ENCODE results near the gene VDR.
"Not testable (repeated sequence)": the region's sequence is repeated elsewhere in the genome, so short reads cannot be mapped to it uniquely, and the experiment has no call there.

The VDR gene

DNA sequence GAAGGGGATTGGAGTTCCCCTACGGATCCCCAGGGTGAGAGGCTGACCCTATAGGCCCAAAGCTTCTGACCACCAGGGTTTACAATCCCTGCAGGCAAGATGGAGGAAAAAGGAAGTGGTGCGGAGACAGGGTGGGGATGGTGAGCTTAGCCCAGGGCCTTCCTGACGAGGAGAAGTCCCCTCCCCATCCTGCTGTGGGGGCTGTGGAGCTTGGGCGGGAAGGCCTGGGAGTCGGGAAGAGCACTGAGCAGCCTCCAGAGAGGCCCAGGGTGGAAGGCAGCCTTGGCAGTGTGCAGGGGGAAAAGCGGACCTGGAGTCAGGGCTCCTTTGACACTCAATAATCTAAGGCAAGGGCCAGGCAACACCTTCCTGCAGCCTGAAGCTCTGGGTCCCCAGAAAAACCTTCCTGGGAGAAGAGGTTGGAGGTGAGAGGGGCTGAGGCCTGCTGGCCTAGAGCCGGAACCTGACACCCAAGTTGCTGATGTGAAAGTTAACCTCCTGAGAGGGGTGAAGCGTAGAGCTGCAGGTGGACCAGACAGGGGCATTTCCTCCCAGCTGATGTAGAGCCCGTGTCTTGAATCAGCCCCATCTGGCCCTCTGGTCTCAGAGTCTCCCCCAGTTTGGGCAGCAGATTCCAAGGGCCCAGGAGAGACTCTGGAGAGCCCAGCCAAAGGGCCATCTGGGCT is 91.1 kb downstream of the VDR start:
- no peak for DNase-seq (ENCODE audit: low read depth, low spot score)
- Histone ChIP-seq H3K4me3 (peak overlapping the region; percentile 74), H3K36me3 (ENCODE audit: insufficient read depth, low read length) (no peaks in the 10 kb centered on the region), H3K27ac (peak overlapping the region; percentile 87), H3K9me3 (ENCODE audit: low read depth, low read length) (no peaks in the 10 kb centered on the region), H3K9ac (ENCODE audit: insufficient read length) (peak overlapping the region; percentile 28)
- TF ChIP-seq POLR2AphosphoS5 (IDR thresholded peaks at IDR 0.05; ENCODE audit: borderline replicate concordance, low read depth, low read length): no peak
- TF ChIP-seq EZH2 (IDR thresholded peaks at IDR 0.05): no peak
- no peak for TF ChIP-seq FOXP2 (optimal IDR thresholded peaks at IDR 0.05; ENCODE audit: control extremely low read depth, extremely low read length, insufficient read depth)

DNA sequence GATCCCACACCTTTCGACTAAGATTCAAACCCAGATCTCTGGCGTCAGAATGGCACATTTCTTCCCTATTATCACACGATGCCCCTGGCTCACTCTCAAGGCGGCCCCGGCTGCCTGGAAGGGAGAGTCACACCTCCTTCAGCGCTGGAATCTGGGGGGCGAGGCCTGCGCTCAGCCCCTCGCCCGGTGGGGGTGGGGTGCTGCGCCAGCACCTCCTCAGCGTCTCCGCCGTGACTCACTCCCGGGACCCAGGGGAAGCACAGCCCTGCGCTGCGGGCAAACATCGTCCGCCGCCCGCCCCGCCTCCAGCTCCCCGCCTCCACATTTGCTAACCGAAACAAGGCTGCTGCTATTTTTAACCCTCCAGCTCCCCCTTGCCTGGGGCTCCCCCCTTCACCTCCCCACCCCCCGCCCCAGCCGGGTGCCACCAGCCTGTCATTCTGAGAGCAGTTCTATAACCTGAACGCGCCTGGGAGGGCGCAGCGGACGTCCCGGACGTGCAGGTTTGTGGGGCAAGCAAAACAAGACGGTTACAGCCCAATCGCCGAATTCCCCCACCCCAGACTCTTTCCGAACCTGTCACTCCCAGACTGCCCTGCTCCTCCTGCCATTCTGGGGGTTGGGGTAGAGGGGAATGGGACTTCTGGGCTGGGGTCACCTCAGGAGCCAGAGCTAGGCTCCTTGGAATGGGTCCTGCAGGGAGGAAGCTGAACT is 91.8 kb downstream of the VDR start:
- no peak for TF ChIP-seq POLR2AphosphoS5 (IDR thresholded peaks at IDR 0.05; ENCODE audit: borderline replicate concordance, low read depth, low read length)
- no peak for TF ChIP-seq EZH2 (IDR thresholded peaks at IDR 0.05)
- peak; percentile 39 for TF ChIP-seq FOXP2 (optimal IDR thresholded peaks at IDR 0.05; ENCODE audit: control extremely low read depth, extremely low read length, insufficient read depth)
- Histone ChIP-seq H3K27ac (peak overlapping the region; percentile 87), H3K36me3 (ENCODE audit: insufficient read depth, low read length) (no peaks in the 10 kb centered on the region), H3K9me3 (ENCODE audit: low read depth, low read length) (no peaks in the 10 kb centered on the region), H3K4me3 (peak overlapping the region; percentile 74), H3K9ac (ENCODE audit: insufficient read length) (peak overlapping the region; percentile 40)
- no peak for DNase-seq (ENCODE audit: low read depth, low spot score)

GRCh38 chr12:47811581-47812484 is 93.0 kb downstream of the VDR start:
- H3K36me3 ChIP-seq (ENCODE audit: insufficient read depth, low read length): no peaks in the 10 kb centered on the region
- TF ChIP-seq FOXP2 (optimal IDR thresholded peaks at IDR 0.05; ENCODE audit: control extremely low read depth, extremely low read length, insufficient read depth) (no peak), POLR2AphosphoS5 (IDR thresholded peaks at IDR 0.05; ENCODE audit: borderline replicate concordance, low read depth, low read length) (no peak), EZH2 (IDR thresholded peaks at IDR 0.05) (no peak)
- H3K4me3 ChIP-seq: peak overlapping the region; percentile 74
- peak overlapping the region; percentile 40 for H3K9ac ChIP-seq (ENCODE audit: insufficient read length)
- H3K27ac ChIP-seq: peak overlapping the region; percentile 87
- H3K9me3 ChIP-seq (ENCODE audit: low read depth, low read length): no peaks in the 10 kb centered on the region
- DNase-seq (ENCODE audit: low read depth, low spot score): no peak

DNA sequence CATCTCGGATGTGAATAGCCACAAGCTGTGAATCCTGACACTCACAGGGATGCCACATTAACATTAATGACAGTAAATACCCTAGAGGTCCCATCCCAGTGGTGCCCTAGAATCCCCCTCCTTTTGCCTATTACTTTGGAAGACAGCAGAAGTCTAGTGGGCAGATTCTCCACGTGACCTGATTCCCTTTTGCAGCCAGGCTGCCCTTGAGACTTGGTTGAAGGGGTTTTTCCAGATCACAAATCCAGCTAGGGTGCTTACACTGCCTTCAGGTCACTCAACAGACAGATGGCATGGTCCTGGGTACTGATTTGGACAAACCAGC is 93.8 kb downstream of the VDR start:
- no peak for TF ChIP-seq FOXP2 (optimal IDR thresholded peaks at IDR 0.05; ENCODE audit: control extremely low read depth, extremely low read length, insufficient read depth)
- TF ChIP-seq EZH2 (IDR thresholded peaks at IDR 0.05): no peak
- no peak for TF ChIP-seq POLR2AphosphoS5 (IDR thresholded peaks at IDR 0.05; ENCODE audit: borderline replicate concordance, low read depth, low read length)
- Histone ChIP-seq H3K9me3 (ENCODE audit: low read depth, low read length) (no peaks in the 10 kb centered on the region), H3K4me3 (peak overlapping the region; percentile 27; the same call in 1 of the 2 replicates), H3K36me3 (ENCODE audit: insufficient read depth, low read length) (no peaks in the 10 kb centered on the region), H3K27ac (no peak overlapping the region), H3K9ac (ENCODE audit: insufficient read length) (no peak overlapping the region)
- DNase-seq (ENCODE audit: low read depth, low spot score): no peak

- H3K9ac ChIP-seq (ENCODE audit: insufficient read length); H3K36me3 ChIP-seq (ENCODE audit: insufficient read depth, low read length); DNase-seq (ENCODE audit: low read depth, low spot score); H3K4me3 ChIP-seq; H3K27ac ChIP-seq; H3K9me3 ChIP-seq (ENCODE audit: low read depth, low read length): not testable (repeated sequence)
Measured at GRCh38 chr12:47809518-47809917, 95.3 kb downstream of the VDR start.

GRCh38 chr12:47808574-47809365 is 96.0 kb downstream of the VDR start:
- H3K4me3 ChIP-seq: no peak overlapping the region
- H3K9me3 ChIP-seq (ENCODE audit: low read depth, low read length): no peaks in the 10 kb centered on the region
- H3K9ac ChIP-seq (ENCODE audit: insufficient read length): no peak overlapping the region
- H3K27ac ChIP-seq: no peak overlapping the region
- no peaks in the 10 kb centered on the region; the same call in 1 of the 2 replicates for H3K36me3 ChIP-seq (ENCODE audit: insufficient read depth, low read length)
- TF ChIP-seq FOXP2 (optimal IDR thresholded peaks at IDR 0.05; ENCODE audit: control extremely low read depth, extremely low read length, insufficient read depth) (no peak), POLR2AphosphoS5 (IDR thresholded peaks at IDR 0.05; ENCODE audit: borderline replicate concordance, low read depth, low read length) (no peak)
- DNase-seq (ENCODE audit: low read depth, low spot score): no peak

- H3K27ac ChIP-seq: no peak overlapping the region
- no peak overlapping the region for H3K9ac ChIP-seq (ENCODE audit: insufficient read length)
- no peak overlapping the region for H3K4me3 ChIP-seq
- H3K9me3 ChIP-seq (ENCODE audit: low read depth, low read length): no peaks in the 10 kb centered on the region
- TF ChIP-seq POLR2AphosphoS5 (IDR thresholded peaks at IDR 0.05; ENCODE audit: borderline replicate concordance, low read depth, low read length) (no peak), FOXP2 (optimal IDR thresholded peaks at IDR 0.05; ENCODE audit: control extremely low read depth, extremely low read length, insufficient read depth) (no peak), EZH2 (IDR thresholded peaks at IDR 0.05) (no peak)
- DNase-seq (ENCODE audit: low read depth, low spot score): no peak
- H3K36me3 ChIP-seq (ENCODE audit: insufficient read depth, low read length): no peaks in the 10 kb centered on the region; the same call in 1 of the 2 replicates
Measured at GRCh38 chr12:47808050-47808449, 96.7 kb downstream of the VDR start.
